ENCODE results near the gene MNT.
A peak's percentile ranks its signal among the peaks of the same experiment; 100 is the strongest.
"Not testable (repeated sequence)": the region's sequence is repeated elsewhere in the genome, so short reads cannot be mapped to it uniquely, and the experiment has no call there.

Gene MNT

GRCh38 chr17:2400877-2401425 is at the start of gene MNT:
Gene MNT (minus strand): TSS chr17:2401060. CDS start chr17:2400712, 348 bp downstream.
- CTCF ChIA-PET, result no interaction called here
- POLR2A ChIA-PET, result interaction anchor here (0.8 to 1.6 kb wide), 5 partner anchors 8 to 350 kb away, joined by 3 to 11 read pairs (median 4); partner anchors contain the start of genes METTL16 and TSR1
- TF ChIP-seq FOXM1 (IDR thresholded peaks at IDR 0.05; ENCODE audit: borderline replicate concordance) (peak; percentile 98), ZNF384 (IDR thresholded peaks at IDR 0.05) (no peak), BHLHE40 (IDR thresholded peaks at IDR 0.05; ENCODE audit: borderline replicate concordance) (no peak), LEF1 (IDR thresholded peaks at IDR 0.05; ENCODE audit: borderline replicate concordance) (no peak), FOXK2 (IDR thresholded peaks at IDR 0.05) (no peak), CTBP1 (IDR thresholded peaks at IDR 0.05; ENCODE audit: borderline replicate concordance) (no peak), ARNT (IDR thresholded peaks at IDR 0.05) (peak; percentile 46; the same call in 1 of the 2 replicates), NFRKB (IDR thresholded peaks at IDR 0.05) (no peak)
- DNase-seq (ENCODE audit: extremely low spot score), result peak; percentile 88

GRCh38 chr17:2450016-2450650 is 49.3 kb upstream of the MNT start:
- ChIA-PET POLR2A (no interaction called here), CTCF (no interaction called here)
- no peak for DNase-seq (ENCODE audit: extremely low spot score)
- TF ChIP-seq NFRKB (IDR thresholded peaks at IDR 0.05), result no peak
- no peak for TF ChIP-seq LEF1 (IDR thresholded peaks at IDR 0.05; ENCODE audit: borderline replicate concordance)
- TF ChIP-seq ZNF384 (IDR thresholded peaks at IDR 0.05), result no peak
- TF ChIP-seq FOXK2 (IDR thresholded peaks at IDR 0.05), result no peak
- TF ChIP-seq PKNOX1 (IDR thresholded peaks at IDR 0.05), result no peak
- no peak for TF ChIP-seq SUZ12 (IDR thresholded peaks at IDR 0.05)
- no peak for TF ChIP-seq ELF4 (IDR thresholded peaks at IDR 0.05)
- no peak for TF ChIP-seq FOXA1 (IDR thresholded peaks at IDR 0.05)

GRCh38 chr17:2449486-2449885 is 48.6 kb upstream of the MNT start:
- CTCF ChIA-PET, result no interaction called here
- POLR2A ChIA-PET, result no interaction called here
- no peak for TF ChIP-seq FOXK2 (IDR thresholded peaks at IDR 0.05)
- TF ChIP-seq ARNT (IDR thresholded peaks at IDR 0.05), result no peak
- TF ChIP-seq PKNOX1 (IDR thresholded peaks at IDR 0.05), result no peak
- no peak for TF ChIP-seq HDGF (IDR thresholded peaks at IDR 0.05; ENCODE audit: borderline replicate concordance)
- TF ChIP-seq LEF1 (IDR thresholded peaks at IDR 0.05; ENCODE audit: borderline replicate concordance), result no peak
- no peak for TF ChIP-seq BHLHE40 (IDR thresholded peaks at IDR 0.05; ENCODE audit: borderline replicate concordance)
- TF ChIP-seq SP1 (IDR thresholded peaks at IDR 0.05), result no peak
- no peak for TF ChIP-seq ELF4 (IDR thresholded peaks at IDR 0.05)
- TF ChIP-seq ZNF384 (IDR thresholded peaks at IDR 0.05), result no peak
- TF ChIP-seq NFRKB (IDR thresholded peaks at IDR 0.05), result no peak
- no peak for TF ChIP-seq L3MBTL2 (conservative IDR thresholded peaks at IDR 0.05)
- TF ChIP-seq TARDBP (IDR thresholded peaks at IDR 0.05), result no peak
- no peak for DNase-seq (ENCODE audit: extremely low spot score)

GRCh38 chr17:2447479-2447878 is 46.6 kb upstream of the MNT start:
- CTCF ChIA-PET; POLR2A ChIA-PET; DNase-seq (ENCODE audit: extremely low spot score): not testable (repeated sequence)

GRCh38 chr17:2445638-2446037 is 44.8 kb upstream of the MNT start:
- POLR2A ChIA-PET, result no interaction called here
- TF ChIP-seq HDGF (IDR thresholded peaks at IDR 0.05; ENCODE audit: borderline replicate concordance) (no peak), SP1 (IDR thresholded peaks at IDR 0.05) (no peak), LEF1 (IDR thresholded peaks at IDR 0.05; ENCODE audit: borderline replicate concordance) (no peak), SUZ12 (IDR thresholded peaks at IDR 0.05) (no peak), BHLHE40 (IDR thresholded peaks at IDR 0.05; ENCODE audit: borderline replicate concordance) (no peak), L3MBTL2 (conservative IDR thresholded peaks at IDR 0.05) (no peak)
- no peak for DNase-seq (ENCODE audit: extremely low spot score)
- CTCF ChIA-PET, result no interaction called here

GRCh38 chr17:2444382-2444781 is 43.5 kb upstream of the MNT start:
- ChIA-PET CTCF (no interaction called here), POLR2A (no interaction called here)
- TF ChIP-seq ELF4 (IDR thresholded peaks at IDR 0.05) (no peak), ZNF384 (IDR thresholded peaks at IDR 0.05) (no peak), FOXA1 (IDR thresholded peaks at IDR 0.05) (no peak), BHLHE40 (IDR thresholded peaks at IDR 0.05; ENCODE audit: borderline replicate concordance) (no peak), L3MBTL2 (conservative IDR thresholded peaks at IDR 0.05) (no peak), CTBP1 (IDR thresholded peaks at IDR 0.05; ENCODE audit: borderline replicate concordance) (no peak), SUZ12 (IDR thresholded peaks at IDR 0.05) (no peak), FOXM1 (IDR thresholded peaks at IDR 0.05; ENCODE audit: borderline replicate concordance) (no peak), SP1 (IDR thresholded peaks at IDR 0.05) (no peak), PKNOX1 (IDR thresholded peaks at IDR 0.05) (no peak), NFRKB (IDR thresholded peaks at IDR 0.05) (no peak), HDGF (IDR thresholded peaks at IDR 0.05; ENCODE audit: borderline replicate concordance) (no peak), ARNT (IDR thresholded peaks at IDR 0.05) (no peak), FOXK2 (IDR thresholded peaks at IDR 0.05) (no peak), TARDBP (IDR thresholded peaks at IDR 0.05) (no peak), LEF1 (IDR thresholded peaks at IDR 0.05; ENCODE audit: borderline replicate concordance) (no peak)
- DNase-seq (ENCODE audit: extremely low spot score), result no peak

Measured in HEK293T (cell line).